Activated CD4-positive, alpha-beta T cell treated with anti-CD3 and anti-CD28 coated beads for 36 hours (primary cell): Measurements from ENCODE around the gene NDUFAB1. TPM values are rescaled to one million over a fixed set of nuclear protein-coding genes. Genes with fewer than 3 reads are reported as not detected.
"Not testable (repeated sequence)": the region's sequence is repeated elsewhere in the genome, so short reads cannot be mapped to it uniquely, and the experiment has no call there.

Source experiments
- ATAC-seq: fragments of 200-7000 bp; cut with Tn5 transposase; one replicate; pipeline ENCODE4 v1.10.0; 2021; ENCODE audit warnings: mild to moderate bottlenecking, moderate library complexity
- CTCF ChIA-PET: fragments of 350-600 bp; sonication (Branson Sonifier 250); formaldehyde crosslinking; loops from one replicate; lab custom pipeline; 2021; ENCODE audit warnings: antibody characterized with exemption; lab: Charles Lee
- POLR2A ChIA-PET: fragments of 350-600 bp; sonication (Branson Sonifier 250); formaldehyde crosslinking; loops from one replicate; lab custom pipeline; 2021; ENCODE audit warnings: antibody characterized with exemption, inconsistent platforms; lab: Charles Lee
- DNase-seq: peaks from one replicate; pipeline ENCODE4 v3.0.0-alpha.2; 2020
- H3K27ac Mint-ChIP-seq: one replicate; pipeline ENCODE4 v1.8.0; 2021; ENCODE audit warnings: mixed read lengths
- H3K27me3 Mint-ChIP-seq: one replicate; pipeline ENCODE4 v1.8.0; 2021; ENCODE audit warnings: mixed read lengths
- H3K36me3 Mint-ChIP-seq: one replicate; pipeline ENCODE4 v1.8.0; 2021; ENCODE audit warnings: low read depth, mixed read lengths
- H3K4me1 Mint-ChIP-seq: one replicate; pipeline ENCODE4 v1.8.0; 2021; ENCODE audit warnings: mixed read lengths
- H3K4me3 Mint-ChIP-seq: one replicate; pipeline ENCODE4 v1.8.0; 2021; ENCODE audit warnings: mild to moderate bottlenecking, moderate library complexity, mixed read lengths
- H3K9me3 Mint-ChIP-seq: one replicate; pipeline ENCODE4 v1.8.0; 2021; ENCODE audit warnings: low read depth, mixed read lengths
- intact Hi-C, 2 experiments: fragments of 100-400 bp; cut with DNase I in 1 of 2; cut with micrococcal nuclease in 1 of 2; formaldehyde crosslinking; loops; one replicate each; pipeline versions ENCODE4 v1.14.2 to v1.15.1; 2022 to 2024; cut with DNase I, micrococcal nuclease
- total RNA-seq, 2 experiments: library from RNA; stranded (reverse); gene quantifications; one replicate each; pipeline ENCODE4 v1.2.3, GENCODE V29; 2021

Gene NDUFAB1
- total RNA-seq, 2 experiments from 2014 or later = 81.5 to 158 TPM

GRCh38 chr16:23611936-23612335 lies 15.8 kb upstream of the NDUFAB1 start:
- H3K27ac Mint-ChIP-seq = no peak overlapping the region
- H3K36me3 Mint-ChIP-seq = peaks cover 20% of the 10 kb centered on the region
- intact Hi-C loops = no loop called here
- H3K4me1 Mint-ChIP-seq = no peaks in the 10 kb centered on the region
- DNase-seq = no peak
- ATAC-seq = no peak
- H3K27me3 Mint-ChIP-seq = no peaks in the 10 kb centered on the region
- ChIA-PET POLR2A (no interaction called here), CTCF (no interaction called here)
- no peaks in the 10 kb centered on the region for H3K9me3 Mint-ChIP-seq
- no peak overlapping the region for H3K4me3 Mint-ChIP-seq

GRCh38 chr16:23610905-23611304 lies 14.8 kb upstream of the NDUFAB1 start:
- H3K4me3 Mint-ChIP-seq, H3K4me1 Mint-ChIP-seq, DNase-seq, ATAC-seq, H3K27me3 Mint-ChIP-seq, POLR2A ChIA-PET, H3K9me3 Mint-ChIP-seq, intact Hi-C loops, H3K27ac Mint-ChIP-seq: not testable (repeated sequence)
- CTCF ChIA-PET = interaction anchor here (0.6 kb wide), 1 partner anchor 782 kb away, joined by 3 read pairs; no protein-coding TSS in a partner anchor
- H3K36me3 Mint-ChIP-seq = peaks cover 19% of the 10 kb centered on the region

- POLR2A ChIA-PET = interaction anchor here (0.5 kb wide), 1 partner anchor 67 kb away, joined by 9 read pairs; no protein-coding TSS in a partner anchor
- Mint-ChIP-seq H3K4me3 (no peak overlapping the region), H3K4me1 (no peaks in the 10 kb centered on the region), H3K36me3 (peaks cover 18% of the 10 kb centered on the region), H3K9me3 (no peaks in the 10 kb centered on the region), H3K27me3 (no peaks in the 10 kb centered on the region), H3K27ac (no peak overlapping the region)
- intact Hi-C loops = no loop called here
- DNase-seq = no peak
- ATAC-seq = no peak
- CTCF ChIA-PET = no interaction called here
These were observed 13.8 kb upstream of the NDUFAB1 start for GRCh38 chr16:23609929-23610328.

GRCh38 chr16:23608194-23608593 lies 12.1 kb upstream of the NDUFAB1 start:
- Mint-ChIP-seq H3K27me3 (no peaks in the 10 kb centered on the region), H3K9me3 (no peaks in the 10 kb centered on the region), H3K36me3 (peaks cover 20% of the 10 kb centered on the region), H3K4me1 (no peaks in the 10 kb centered on the region), H3K4me3 (no peak overlapping the region), H3K27ac (no peak overlapping the region)
- ATAC-seq (no peak), DNase-seq (no peak)
- intact Hi-C loops = no loop called here
- CTCF ChIA-PET = interaction anchor here (0.6 kb wide), 1 partner anchor 12 kb away, joined by 3 read pairs; the partner anchor contains the start of gene NDUFAB1
- POLR2A ChIA-PET = no interaction called here

- ChIA-PET POLR2A (no interaction called here), CTCF (interaction anchor here (0.6 kb wide), 1 partner anchor 11 kb away, joined by 3 read pairs; the partner anchor contains the start of gene NDUFAB1)
- Mint-ChIP-seq H3K36me3 (peaks cover 23% of the 10 kb centered on the region), H3K27me3 (no peaks in the 10 kb centered on the region), H3K4me3 (no peak overlapping the region), H3K9me3 (no peaks in the 10 kb centered on the region), H3K4me1 (no peaks in the 10 kb centered on the region), H3K27ac (no peak overlapping the region)
- DNase-seq = no peak
- intact Hi-C loops = no loop called here
- no peak for ATAC-seq
These were observed 11.6 kb upstream of the NDUFAB1 start for GRCh38 chr16:23607726-23608125.

- no peaks in the 10 kb centered on the region for H3K9me3 Mint-ChIP-seq
- H3K36me3 Mint-ChIP-seq = peaks cover 23% of the 10 kb centered on the region
- peaks cover 30% of the 10 kb centered on the region for H3K4me1 Mint-ChIP-seq
- ChIA-PET POLR2A (interaction anchor here (0.5 to 0.9 kb wide), 3 partner anchors 23 to 47 kb away, joined by 3 to 4 read pairs (median 3); partner anchors contain the start of genes EARS2 and UBFD1), CTCF (interaction anchor here (0.5 to 1.6 kb wide), 12 partner anchors 11 to 372 kb away, joined by 3 to 9 read pairs (median 3); partner anchors contain the start of gene UBFD1)
- peak overlapping the region; percentile 28 for H3K4me3 Mint-ChIP-seq
- DNase-seq (peak; percentile 47), ATAC-seq (no peak)
- intact Hi-C loops = loop anchor here (2.0 to 5.0 kb wide), 4 partner anchors 88 to 1645 kb away; partner anchors contain the start of genes UQCRC2 (in 1 of the 2) and USP31 (in 1 of the 2)
- peak overlapping the region; percentile 73 for H3K27ac Mint-ChIP-seq
- H3K27me3 Mint-ChIP-seq = no peaks in the 10 kb centered on the region
These were observed 1.1 kb upstream of the NDUFAB1 start for GRCh38 chr16:23597003-23597756.

GRCh38 chr16:23595246-23595950 lies 718 bp downstream of the NDUFAB1 start:
- Mint-ChIP-seq H3K27ac (peak overlapping the region; percentile 67), H3K36me3 (peaks cover 28% of the 10 kb centered on the region), H3K4me1 (peaks cover 36% of the 10 kb centered on the region), H3K4me3 (peak overlapping the region; percentile 79), H3K27me3 (no peaks in the 10 kb centered on the region), H3K9me3 (no peaks in the 10 kb centered on the region)
- intact Hi-C loops = loop anchor here in 1 of 2 experiments (5.0 kb wide), 2 partner anchors 357 to 1643 kb away; partner anchors contain the start of gene UQCRC2
- DNase-seq (no peak), ATAC-seq (no peak)
- ChIA-PET CTCF (interaction anchor here (1.4 kb wide), 1 partner anchor 374 kb away, joined by 4 read pairs; no protein-coding TSS in a partner anchor), POLR2A (interaction anchor here (0.6 kb wide), 1 partner anchor 14 kb away, joined by 4 read pairs; no protein-coding TSS in a partner anchor)

GRCh38 chr16:23594186-23594585 lies 1.9 kb downstream of the NDUFAB1 start:
- intact Hi-C loops = no loop called here
- ChIA-PET POLR2A (no interaction called here), CTCF (no interaction called here)
- DNase-seq (no peak), ATAC-seq (no peak)
- peaks cover 36% of the 10 kb centered on the region for H3K4me1 Mint-ChIP-seq
- H3K4me3 Mint-ChIP-seq = no peak overlapping the region
- H3K9me3 Mint-ChIP-seq = no peaks in the 10 kb centered on the region
- H3K27me3 Mint-ChIP-seq = no peaks in the 10 kb centered on the region
- H3K36me3 Mint-ChIP-seq = peaks cover 32% of the 10 kb centered on the region
- no peak overlapping the region for H3K27ac Mint-ChIP-seq

- ChIA-PET CTCF (interaction anchor here (0.6 kb wide), 1 partner anchor 98 kb away, joined by 3 read pairs; no protein-coding TSS in a partner anchor), POLR2A (no interaction called here)
- Mint-ChIP-seq H3K27ac (no peak overlapping the region), H3K9me3 (no peaks in the 10 kb centered on the region), H3K27me3 (no peaks in the 10 kb centered on the region), H3K4me3 (no peak overlapping the region), H3K4me1 (peaks cover 28% of the 10 kb centered on the region), H3K36me3 (peaks cover 52% of the 10 kb centered on the region)
- intact Hi-C loops = no loop called here
- ATAC-seq = no peak
- no peak for DNase-seq
These were observed 5.9 kb downstream of the NDUFAB1 start for GRCh38 chr16:23590181-23590580.

- no peak overlapping the region for H3K27ac Mint-ChIP-seq
- POLR2A ChIA-PET = no interaction called here
- CTCF ChIA-PET = interaction anchor here (1.0 kb wide), 1 partner anchor 12 kb away, joined by 3 read pairs; no protein-coding TSS in a partner anchor
- H3K9me3 Mint-ChIP-seq = no peaks in the 10 kb centered on the region
- H3K4me1 Mint-ChIP-seq = peaks cover 9% of the 10 kb centered on the region
- peaks cover 51% of the 10 kb centered on the region for H3K36me3 Mint-ChIP-seq
- DNase-seq (no peak), ATAC-seq (no peak)
- H3K27me3 Mint-ChIP-seq = no peaks in the 10 kb centered on the region
- H3K4me3 Mint-ChIP-seq = no peak overlapping the region
- intact Hi-C loops = no loop called here
These were observed 8.4 kb downstream of the NDUFAB1 start for GRCh38 chr16:23587726-23588125.
